Stimulated activated CD8-positive, alpha-beta memory T cell treated with anti-CD3 and anti-CD28 coated beads, Interleukin-15, amount 100 ng/mL, for 1 hour (primary cell): Measurements from ENCODE around the gene CHST15.

Experiments used
- DNase-seq: peaks from one replicate; pipeline ENCODE4 v3.0.0-alpha.2; 2020; ENCODE audit warnings: low read depth

Gene CHST15

GRCh38 chr10:124081547-124082140 lies 11.8 kb downstream of the CHST15 start:
- DNase-seq, result no peak

DNA sequence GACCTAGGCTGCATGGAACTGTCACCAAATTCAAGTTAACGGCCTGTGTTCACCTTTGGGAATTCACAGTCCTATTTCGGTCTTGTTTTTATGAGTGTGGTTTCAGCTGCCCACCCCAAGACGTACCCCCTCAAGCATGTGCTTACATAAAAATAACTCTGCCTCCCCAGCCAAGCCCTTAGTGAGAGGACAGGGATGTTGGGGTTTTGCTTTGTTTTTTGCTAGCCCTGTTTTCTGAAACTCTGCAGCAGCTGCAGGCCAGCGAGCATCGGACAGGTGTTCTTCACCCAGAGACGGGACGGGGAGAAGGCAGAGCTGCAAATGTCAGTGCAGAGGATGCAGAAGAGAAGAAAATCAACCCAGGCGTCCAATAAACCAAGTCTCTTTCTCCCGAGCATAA lies 13.5 kb downstream of the CHST15 start:
- no peak for DNase-seq

DNA sequence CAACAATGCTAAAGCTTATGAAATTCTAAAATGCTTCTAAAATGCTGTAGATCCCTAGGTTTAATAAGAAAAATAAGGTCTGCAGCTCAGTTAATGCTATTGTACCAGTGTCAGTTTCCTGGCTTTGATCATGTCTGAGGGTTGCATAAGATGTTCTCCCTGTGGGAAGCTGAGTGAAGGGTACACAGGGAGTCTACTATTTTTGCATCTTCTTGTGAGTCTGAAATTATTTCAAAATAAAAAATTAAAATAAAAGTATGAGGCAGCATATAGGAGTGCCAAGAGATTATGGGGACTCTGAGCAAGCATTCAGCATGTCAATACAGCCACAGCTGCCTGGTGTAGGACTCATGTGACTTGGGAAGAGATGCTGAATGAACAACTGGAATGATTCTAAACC lies 14.7 kb downstream of the CHST15 start:
- no peak for DNase-seq

- DNase-seq, result no peak
Measured at GRCh38 chr10:124078028-124078427, 15.4 kb downstream of the CHST15 start.

DNA sequence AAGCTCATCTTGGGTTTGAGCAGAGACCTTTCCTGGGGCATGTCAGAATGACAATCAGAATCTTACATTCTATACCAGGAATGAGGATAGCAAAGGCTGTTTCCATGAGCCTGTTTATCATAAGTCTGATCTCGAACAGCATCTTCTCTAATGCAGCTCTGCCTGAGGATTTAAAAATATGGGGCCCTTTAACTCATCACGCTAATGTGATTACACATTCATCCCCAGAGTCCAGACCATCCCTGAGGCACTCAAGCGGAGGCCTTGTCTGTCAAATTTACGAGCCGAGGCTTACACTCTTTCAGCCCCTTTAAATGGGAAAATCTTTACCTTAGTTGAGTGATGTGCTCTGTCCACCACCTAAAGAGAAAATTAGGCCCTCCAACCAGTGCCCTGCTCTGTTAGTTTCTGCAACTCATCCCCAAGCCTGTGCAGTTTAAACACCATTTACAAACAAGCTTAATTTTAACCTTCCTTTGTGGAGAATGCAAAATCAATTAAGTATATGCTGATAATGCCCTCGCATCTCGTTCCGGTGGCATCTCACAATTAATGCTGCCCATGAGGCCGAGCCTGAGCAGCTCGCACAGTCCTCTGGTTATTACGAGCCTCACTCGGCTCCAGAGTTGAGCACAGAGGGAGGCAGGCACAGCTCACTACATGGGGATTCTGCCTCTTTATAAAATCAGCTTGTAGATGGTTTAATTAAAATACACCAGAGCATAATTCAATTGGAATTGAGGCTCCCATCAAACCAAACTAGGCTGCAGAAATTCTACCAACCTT lies 16.0 kb downstream of the CHST15 start:
- DNase-seq, result no peak

DNA sequence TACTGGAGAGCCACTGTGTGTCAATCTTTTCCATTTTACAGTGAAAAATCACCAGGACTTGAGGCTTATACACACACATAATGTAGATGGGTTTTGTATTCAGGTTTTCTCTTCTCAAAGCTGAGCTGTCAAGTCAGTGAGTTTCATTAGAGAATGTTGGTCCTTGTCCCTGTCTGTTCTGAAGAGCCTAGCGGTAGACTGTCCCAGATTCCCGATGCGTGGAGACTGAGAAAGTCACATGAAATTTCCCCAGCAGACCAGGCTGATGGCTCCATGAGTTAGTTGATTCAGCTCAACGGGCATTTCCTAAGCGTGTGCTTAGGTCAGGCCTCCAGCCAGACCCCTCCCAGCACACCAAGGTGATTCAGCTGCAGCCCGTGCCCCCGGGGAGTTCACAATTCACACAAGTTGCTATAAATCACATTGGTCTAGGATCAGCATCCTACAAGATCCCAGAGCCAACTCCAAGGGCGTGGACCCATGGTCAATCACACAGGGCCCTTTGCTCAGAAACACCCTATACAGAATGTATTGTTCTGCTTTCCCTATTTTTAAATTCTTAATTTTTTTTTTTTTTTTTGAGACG lies 17.2 kb downstream of the CHST15 start:
- DNase-seq, result no peak

GRCh38 chr10:124075231-124075955 lies 18.0 kb downstream of the CHST15 start:
- DNase-seq, result no peak

GRCh38 chr10:124074501-124075109 lies 18.8 kb downstream of the CHST15 start:
- no peak for DNase-seq

DNA sequence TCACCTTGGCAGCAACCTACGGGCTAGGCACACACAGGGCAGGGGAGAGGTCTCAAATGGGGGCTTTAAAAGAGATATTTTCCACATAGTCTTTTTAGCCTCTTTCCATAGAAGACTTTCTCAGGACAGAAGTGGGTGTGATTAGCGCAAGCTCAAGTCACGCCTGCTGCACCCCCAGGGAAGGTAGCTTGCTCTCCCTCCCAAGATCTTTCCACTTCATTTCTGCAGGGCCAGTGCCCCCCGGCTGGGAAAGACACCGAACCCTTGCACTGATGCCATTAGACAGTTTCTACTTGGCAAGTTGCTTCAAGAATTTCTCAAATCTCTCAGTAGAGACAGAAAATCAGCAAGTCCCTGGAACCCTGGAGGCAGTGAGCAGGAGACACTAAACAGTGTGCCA lies 19.4 kb downstream of the CHST15 start:
- DNase-seq, result no peak

GRCh38 chr10:124072541-124072940 lies 20.9 kb downstream of the CHST15 start:
- DNase-seq, result no peak

DNA sequence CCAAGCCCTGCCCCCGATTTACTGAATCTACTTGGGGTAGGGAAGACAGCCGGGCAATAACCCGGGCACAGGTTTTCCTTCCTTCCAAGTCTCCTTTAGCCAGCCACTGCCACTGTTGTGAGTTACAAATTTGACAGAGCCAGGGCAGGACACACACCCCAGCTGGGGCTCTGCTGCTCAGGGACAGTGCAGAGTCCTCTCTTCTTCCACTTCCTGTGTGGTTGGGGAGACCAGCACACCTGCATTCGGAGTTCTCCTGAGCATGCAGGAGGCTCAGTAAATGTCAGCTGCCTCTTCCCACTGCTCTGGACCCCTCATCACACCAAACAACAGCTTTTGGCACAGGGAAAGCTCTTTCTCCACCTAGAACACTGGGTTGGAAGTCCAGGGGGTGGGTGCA lies 21.3 kb downstream of the CHST15 start:
- DNase-seq, result no peak

GRCh38 chr10:124071141-124071540 lies 22.3 kb downstream of the CHST15 start:
- no peak for DNase-seq

DNA sequence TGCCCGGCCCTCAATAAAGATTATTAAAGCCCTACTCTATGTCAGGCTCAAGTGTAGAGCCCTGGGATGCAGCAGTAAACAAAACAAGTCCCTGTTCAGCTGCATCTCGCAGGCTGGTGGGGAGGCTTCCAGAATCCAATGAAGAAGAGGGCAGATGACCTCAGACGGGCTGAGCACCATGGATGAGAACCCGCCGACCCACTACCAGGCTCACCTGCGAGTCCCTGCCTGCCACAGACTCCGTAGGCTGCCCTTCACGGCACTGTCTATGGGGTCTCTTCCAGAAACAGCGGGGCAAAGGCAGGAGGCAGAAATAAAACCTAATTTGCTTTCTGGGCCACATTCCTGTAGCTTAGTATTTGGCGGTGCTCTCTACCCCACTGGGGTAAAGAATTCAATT lies 22.7 kb downstream of the CHST15 start:
- no peak for DNase-seq

- DNase-seq, result no peak
Measured at GRCh38 chr10:124069341-124070264, 23.8 kb downstream of the CHST15 start.

- no peak for DNase-seq
Measured at GRCh38 chr10:124068929-124069328, 24.5 kb downstream of the CHST15 start.

DNA sequence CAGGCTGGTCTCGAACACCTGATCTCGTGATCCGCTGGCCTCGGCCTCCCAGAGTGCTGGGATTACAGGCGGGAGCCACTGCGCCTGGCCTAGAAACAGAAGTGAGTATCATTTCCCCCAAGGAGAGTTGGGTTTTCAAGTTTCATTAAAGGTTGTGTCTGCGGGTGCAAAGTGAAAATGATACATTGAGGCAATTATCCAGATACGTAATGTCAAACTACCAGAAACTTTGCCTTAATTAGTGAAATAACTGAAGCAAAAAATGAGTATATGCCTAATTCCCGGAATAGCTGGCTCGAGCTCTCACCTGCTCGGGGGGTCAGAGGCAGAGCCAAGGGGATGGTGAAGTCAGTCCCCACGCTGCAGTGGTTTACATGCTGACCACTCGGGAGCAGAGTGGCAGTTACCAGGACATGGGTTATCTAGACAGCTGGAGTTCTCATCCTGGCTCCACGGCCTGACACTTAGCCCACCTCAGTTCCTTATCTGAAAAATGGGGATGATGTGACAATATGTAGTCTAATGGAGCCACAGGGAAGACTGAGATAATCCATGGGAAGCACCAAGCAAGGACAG lies 25.5 kb downstream of the CHST15 start:
- DNase-seq, result no peak

DNA sequence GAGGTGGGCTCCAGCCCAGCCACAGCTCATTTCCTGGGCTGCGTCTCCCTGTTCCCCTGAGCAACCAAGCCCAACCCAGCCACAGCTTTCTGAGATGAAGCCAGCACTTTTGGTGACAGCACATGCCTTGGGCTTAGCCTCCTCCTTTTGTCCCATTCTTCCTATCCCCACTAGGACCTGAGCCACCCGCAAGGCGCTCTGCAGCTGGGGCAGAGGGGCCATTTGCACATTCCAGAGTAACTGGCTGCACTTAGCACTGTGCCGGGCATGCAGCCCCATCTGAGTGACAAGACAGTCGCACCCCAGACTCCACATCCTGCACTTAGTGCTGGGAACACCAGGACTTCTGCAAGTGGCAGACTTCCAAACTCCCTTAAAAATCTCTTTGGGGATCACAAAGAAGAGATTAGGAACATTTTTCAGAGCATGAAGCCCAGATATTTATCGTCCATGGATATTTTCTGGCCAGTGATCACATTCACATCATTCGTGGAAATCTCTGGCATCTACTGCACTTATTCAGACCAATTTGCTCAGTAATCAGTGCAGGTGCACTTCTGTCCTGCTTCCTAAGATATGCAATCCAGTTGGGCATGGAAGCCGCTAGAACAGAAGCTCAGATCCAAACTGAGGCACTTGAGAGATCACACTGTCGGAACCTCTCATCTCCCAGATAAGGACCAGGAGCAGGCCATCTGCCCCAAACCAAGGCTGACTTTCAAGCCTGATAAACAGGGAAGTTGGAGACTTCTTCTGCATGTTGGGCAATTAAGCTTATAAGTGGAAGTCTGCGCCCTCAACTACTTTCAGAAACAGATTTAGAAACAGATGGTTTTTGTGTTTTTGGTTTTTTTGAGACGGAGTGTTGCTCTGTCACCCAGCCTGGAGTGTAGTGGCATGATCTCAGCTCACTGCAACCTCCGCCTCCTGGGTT lies 26.4 kb downstream of the CHST15 start:
- no peak for DNase-seq

- no peak for DNase-seq
Measured at GRCh38 chr10:124066126-124066700, 27.2 kb downstream of the CHST15 start.

- DNase-seq, result no peak
Measured at GRCh38 chr10:124065382-124066125, 27.8 kb downstream of the CHST15 start.
